ENCODE measurements around the gene CCDC102A.
"Not testable (repeated sequence)": the region's sequence is repeated elsewhere in the genome, so short reads cannot be mapped to it uniquely, and the experiment has no call there.

- TF ChIP-seq, protein P1, sequence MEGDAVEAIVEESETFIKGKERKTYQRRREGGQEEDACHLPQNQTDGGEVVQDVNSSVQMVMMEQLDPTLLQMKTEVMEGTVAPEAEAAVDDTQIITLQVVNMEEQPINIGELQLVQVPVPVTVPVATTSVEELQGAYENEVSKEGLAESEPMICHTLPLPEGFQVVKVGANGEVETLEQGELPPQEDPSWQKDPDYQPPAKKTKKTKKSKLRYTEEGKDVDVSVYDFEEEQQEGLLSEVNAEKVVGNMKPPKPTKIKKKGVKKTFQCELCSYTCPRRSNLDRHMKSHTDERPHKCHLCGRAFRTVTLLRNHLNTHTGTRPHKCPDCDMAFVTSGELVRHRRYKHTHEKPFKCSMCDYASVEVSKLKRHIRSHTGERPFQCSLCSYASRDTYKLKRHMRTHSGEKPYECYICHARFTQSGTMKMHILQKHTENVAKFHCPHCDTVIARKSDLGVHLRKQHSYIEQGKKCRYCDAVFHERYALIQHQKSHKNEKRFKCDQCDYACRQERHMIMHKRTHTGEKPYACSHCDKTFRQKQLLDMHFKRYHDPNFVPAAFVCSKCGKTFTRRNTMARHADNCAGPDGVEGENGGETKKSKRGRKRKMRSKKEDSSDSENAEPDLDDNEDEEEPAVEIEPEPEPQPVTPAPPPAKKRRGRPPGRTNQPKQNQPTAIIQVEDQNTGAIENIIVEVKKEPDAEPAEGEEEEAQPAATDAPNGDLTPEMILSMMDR (conservative IDR thresholded peaks at IDR 0.05), result not testable (repeated sequence)
- not testable (repeated sequence) for TF ChIP-seq ZFX (IDR thresholded peaks at IDR 0.05)
Observed at GRCh38 chr16:57547524-57547923, 11.2 kb upstream of the CCDC102A start.

All from C4-2B (cell line).